A549 (cell line): Measurements from ENCODE around the gene FFAR1. TPM values are rescaled to one million over a fixed set of nuclear protein-coding genes. Genes with fewer than 3 reads are reported as not detected.

ENCODE experiments used
- ATAC-seq, 2 experiments: fragments of 200-7000 bp in 1 of 2; fragments of >200 bp in 1 of 2; cut with Nextera tagmentation in 1 of 2; cut with Tn5 transposase in 1 of 2; 3 replicates each; pipeline versions ENCODE4 v1.8.0 to v1.9.1; 2018 to 2020; ENCODE audit warnings: mild to moderate bottlenecking in 1 of 2, moderate library complexity in 1 of 2
- CTCF ChIA-PET: fragments of 300-600 bp; sonication (Branson Sonifier 250); formaldehyde crosslinking; extraction: SDS; loops from one replicate; lab custom pipeline; 2021; ENCODE audit warnings: antibody characterized with exemption, inconsistent platforms; lab: Yijun Ruan, JAX
- POLR2A ChIA-PET: fragments of 350-600 bp; formaldehyde crosslinking; extraction: SDS; loops from one replicate; lab custom pipeline; 2021; ENCODE audit warnings: antibody characterized with exemption, inconsistent platforms; lab: Yijun Ruan, JAX
- DNase-seq, 2 experiments: peaks; one replicate each; pipeline versions ENCODE4 v3.0.0 to v3.0.0-alpha.2; 2011 to 2016; ENCODE audit warnings: low read depth in 1 of 2, low spot score in 1 of 2
- FAIRE-seq: peaks from 2 replicates; lab custom pipeline; 2011; peaks lifted over from hg19 to GRCh38; lab: Jason Lieb, UNC
- H3K27ac ChIP-seq, 2 experiments: fragments of >200 bp; sonication (Bioruptor Twin); formaldehyde crosslinking; 3 replicates each; pipeline ENCODE4 v1.5.1; 2016 to 2017
- H3K4me1 ChIP-seq: fragments of >200 bp; sonication (Bioruptor Twin); formaldehyde crosslinking; 3 replicates; pipeline ENCODE4 v1.6.1; 2016
- H3K4me2 ChIP-seq: fragments of >200 bp; sonication (Bioruptor Twin); formaldehyde crosslinking; 3 replicates; pipeline ENCODE4 v1.6.1; 2016
- H3K4me3 ChIP-seq: fragments of >200 bp; sonication (Bioruptor Twin); formaldehyde crosslinking; 3 replicates; pipeline ENCODE4 v1.5.1; 2016
- H3K9me3 ChIP-seq: fragments of >200 bp; sonication (Bioruptor Twin); formaldehyde crosslinking; 3 replicates; pipeline ENCODE4 v1.6.1; 2016
- ATOH8 ChIP-seq: fragments of 250-450 bp; sonication (Bioruptor Pico); IDR thresholded peaks from 2 replicates; pipeline ENCODE4 v1.5.0; 2020; ENCODE audit warnings: low read depth, mild to moderate bottlenecking, moderate library complexity
- BCL3 ChIP-seq: fragments of >200 bp; sonication (Bioruptor Twin); formaldehyde crosslinking; IDR thresholded peaks from 3 replicates; pipeline ENCODE4 v1.6.1; 2016
- CBX2 ChIP-seq: fragments of 200-600 bp; sonication (generic); IDR thresholded peaks from 2 replicates; pipeline ENCODE4 v1.6.1; 2016; ENCODE audit warnings: low read depth, mild to moderate bottlenecking, borderline replicate concordance
- CBX8 ChIP-seq: fragments of 200-600 bp; sonication (generic); IDR thresholded peaks from 2 replicates; pipeline ENCODE4 v1.6.1; 2016
- CEBPB ChIP-seq, 2 experiments: fragments of >200 bp in 1 of 2; sonication (Bioruptor Twin) in 1 of 2; formaldehyde crosslinking in 1 of 2; IDR thresholded peaks; 2 replicates each; pipeline ENCODE4 v1.6.1; 2012 to 2016
- EHF ChIP-seq: fragments of 250-450 bp; sonication (Bioruptor Pico); IDR thresholded peaks from 2 replicates; pipeline ENCODE4 v1.5.0; 2020; ENCODE audit warnings: mild to moderate bottlenecking
- FOSB ChIP-seq: fragments of 250-450 bp; sonication (Bioruptor Pico); IDR thresholded peaks from 2 replicates; pipeline ENCODE4 v1.5.0; 2020; ENCODE audit warnings: mild to moderate bottlenecking, moderate library complexity
- FOXS1 ChIP-seq: fragments of 250-450 bp; sonication (Bioruptor Pico); IDR thresholded peaks from 2 replicates; pipeline ENCODE4 v1.5.0; 2020; ENCODE audit warnings: mild to moderate bottlenecking, moderate library complexity
- GATA3 ChIP-seq: IDR thresholded peaks from 2 replicates; pipeline ENCODE4 v1.6.1; 2012; ENCODE audit warnings: borderline replicate concordance
- HDAC2 ChIP-seq: fragments of 200-600 bp; sonication (generic); IDR thresholded peaks from 2 replicates; pipeline ENCODE4 v1.6.1; 2016
- HEYL ChIP-seq: fragments of 250-450 bp; sonication (Bioruptor Pico); IDR thresholded peaks from 2 replicates; pipeline ENCODE4 v1.8.0; 2021; ENCODE audit warnings: mild to moderate bottlenecking, moderate library complexity
- HMGXB4 ChIP-seq: fragments of 250-450 bp; sonication (Bioruptor Pico); IDR thresholded peaks from 2 replicates; pipeline ENCODE4 v1.5.0; 2021; ENCODE audit warnings: mild to moderate bottlenecking, moderate library complexity, borderline replicate concordance
- HOXA7 ChIP-seq: fragments of 250-450 bp; sonication (Bioruptor Pico); IDR thresholded peaks from 2 replicates; pipeline ENCODE4 v1.5.0; 2020; ENCODE audit warnings: mild to moderate bottlenecking, moderate library complexity
- HOXB13 ChIP-seq: fragments of 250-450 bp; sonication (Bioruptor Pico); IDR thresholded peaks from 2 replicates; pipeline ENCODE4 v1.5.0; 2020; ENCODE audit warnings: low read depth, mild to moderate bottlenecking, moderate library complexity
- HOXB5 ChIP-seq: fragments of 250-450 bp; sonication (Bioruptor Pico); IDR thresholded peaks from 2 replicates; pipeline ENCODE4 v1.5.0; 2020; ENCODE audit warnings: mild to moderate bottlenecking, moderate library complexity
- JUNB ChIP-seq: fragments of >200 bp; sonication (Bioruptor Twin); formaldehyde crosslinking; IDR thresholded peaks from 2 replicates; pipeline ENCODE4 v1.6.1; 2016
- NFE2L2 ChIP-seq: fragments of 150-350 bp; conservative IDR thresholded peaks from 2 replicates; pipeline ENCODE4 v1.6.1; 2014; ENCODE audit warnings: low read length
- NPAS2 ChIP-seq: fragments of 250-450 bp; sonication (Bioruptor Pico); IDR thresholded peaks from 2 replicates; pipeline ENCODE4 v1.8.0; 2022; ENCODE audit warnings: mild to moderate bottlenecking, moderate library complexity, borderline replicate concordance
- NR3C1 ChIP-seq: fragments of >200 bp; sonication (Bioruptor Twin); formaldehyde crosslinking; IDR thresholded peaks from 3 replicates; pipeline ENCODE4 v1.6.1; 2017
- PHF8 ChIP-seq: fragments of 200-600 bp; sonication (generic); IDR thresholded peaks from 2 replicates; pipeline ENCODE4 v1.6.1; 2016; ENCODE audit warnings: low read depth, mild to moderate bottlenecking, antibody characterized with exemption, moderate library complexity, borderline replicate concordance
- RAD21 ChIP-seq, 2 experiments: fragments of >200 bp in 1 of 2; sonication (Bioruptor Twin) in 1 of 2; formaldehyde crosslinking in 1 of 2; IDR thresholded peaks in 1 of 2; conservative IDR thresholded peaks in 1 of 2; 2 replicates in 1 of 2; 3 replicates in 1 of 2; pipeline ENCODE4 v1.6.1; 2012 to 2018; ENCODE audit warnings: inconsistent platforms in 1 of 2
- REST ChIP-seq: fragments of 200-600 bp; sonication (generic); IDR thresholded peaks from 2 replicates; pipeline ENCODE4 v1.6.1; 2016; ENCODE audit warnings: antibody characterized with exemption, mild to moderate bottlenecking, moderate library complexity
- RNF2 ChIP-seq: fragments of 200-600 bp; sonication (generic); IDR thresholded peaks from 2 replicates; pipeline ENCODE4 v1.6.1; 2016; ENCODE audit warnings: low read depth, mild to moderate bottlenecking, antibody characterized with exemption, moderate library complexity, borderline replicate concordance
- TP53 ChIP-seq: fragments of 250-450 bp; sonication (Bioruptor Pico); IDR thresholded peaks from 2 replicates; pipeline ENCODE4 v1.5.0; 2021; ENCODE audit warnings: mild to moderate bottlenecking, moderate library complexity
- ZC3H11A ChIP-seq: fragments of 450-650 bp; IDR thresholded peaks from 2 replicates; pipeline ENCODE4 v1.6.1; 2014; ENCODE audit warnings: antibody characterized with exemption, mild to moderate bottlenecking
- ZNF302 ChIP-seq: fragments of 250-450 bp; sonication (Bioruptor Pico); IDR thresholded peaks from 2 replicates; pipeline ENCODE4 v1.9.0; 2021; ENCODE audit warnings: inconsistent platforms, mild to moderate bottlenecking, moderate library complexity
- WGBS: methylation state at CpG from one replicate; pipeline ENCODE4 v1.1.6; 2017; ENCODE audit errors: missing lambda C conversion rate; 5-methylcytosine and 5-hydroxymethylcytosine counted together
- polyA plus RNA-seq, 4 experiments: library from polyadenylated mRNA; depleted of rRNA in 3 of 4; stranded (reverse); fragments of >200 nt; fragmentation: RNase III in 1 of 4; extraction: RNeasy Plus Mini Kit Qiagen cat#74134 plus additional on column Dnase treatment in 1 of 4; gene quantifications; 2 replicates in 3 of 4; 3 replicates in 1 of 4; pipeline ENCODE4 v1.2.3, GENCODE V29; 2011 to 2017

Gene FFAR1
- polyA plus RNA-seq, 2 of the 4 experiments (the other 2 are of a cell fraction): not detected

- ChIA-PET POLR2A (no interaction called here), CTCF (interaction anchor here (0.7 to 5.8 kb wide), 9 partner anchors 8 to 496 kb away, joined by 3 to 71 read pairs (median 4); no protein-coding TSS in a partner anchor)
- H3K9me3 ChIP-seq: no peaks in the 10 kb centered on the region
- no peaks in the 10 kb centered on the region for H3K4me1 ChIP-seq
- H3K4me3 ChIP-seq: no peak overlapping the region
- no peak overlapping the region for H3K4me2 ChIP-seq
- no peak for FAIRE-seq
- no peak for DNase-seq
- TF ChIP-seq FOSB (no peak), HEYL (CRISPR knock-in tag) (no peak), JUNB (no peak), NR3C1 (no peak), ZC3H11A (no peak), HMGXB4 (CRISPR knock-in tag) (no peak), NFE2L2 (no peak), PHF8 (no peak), HDAC2 (no peak), HOXA7 (CRISPR knock-in tag) (no peak), ZNF302 (CRISPR knock-in tag) (no peak), RAD21 (conservative IDR thresholded peaks at IDR 0.05 in 1 of 2, IDR thresholded peaks at IDR 0.05 in 1 of 2) (no peak), ATOH8 (CRISPR knock-in tag) (no peak), EHF (CRISPR knock-in tag) (no peak), FOXS1 (no peak), BCL3 (no peak), CBX8 (no peak), HOXB13 (CRISPR knock-in tag) (no peak), GATA3 (no peak)
- WGBS: 43% methylated on average over 19 of the region's 19 CpGs
- H3K27ac ChIP-seq: no peak overlapping the region
- no peak for ATAC-seq
These were observed 16.2 kb downstream of the FFAR1 start for GRCh38 chr19:35363711-35364425.

GRCh38 chr19:35365303-35365702 is 17.6 kb downstream of the FFAR1 start:
- TF ChIP-seq RAD21 (conservative IDR thresholded peaks at IDR 0.05 in 1 of 2, IDR thresholded peaks at IDR 0.05 in 1 of 2) (no peak), HEYL (CRISPR knock-in tag) (no peak), TP53 (CRISPR knock-in tag) (no peak), NFE2L2 (no peak), NPAS2 (CRISPR knock-in tag) (no peak), RNF2 (no peak), ZNF302 (CRISPR knock-in tag) (no peak), REST (no peak), PHF8 (no peak), HOXB5 (CRISPR knock-in tag) (no peak), CBX2 (no peak), FOXS1 (no peak), CBX8 (no peak), CEBPB (IDR thresholded peaks at IDR 0.05) (no peak), ZC3H11A (no peak), HMGXB4 (CRISPR knock-in tag) (no peak)
- WGBS: 51% methylated on average over 4 of the region's 4 CpGs
- POLR2A ChIA-PET: no interaction called here
- no peak for DNase-seq
- Histone ChIP-seq H3K4me2 (no peak overlapping the region), H3K4me3 (no peak overlapping the region), H3K27ac (no peak overlapping the region), H3K4me1 (no peaks in the 10 kb centered on the region), H3K9me3 (no peaks in the 10 kb centered on the region)
- CTCF ChIA-PET: interaction anchor here (0.7 to 5.8 kb wide), 7 partner anchors 8 to 145 kb away, joined by 3 to 71 read pairs (median 8); no protein-coding TSS in a partner anchor
- ATAC-seq: no peak
- no peak for FAIRE-seq
